ENCODE results near the gene ATP1A1. TPM values are rescaled to one million over a fixed set of nuclear protein-coding genes. Genes with fewer than 3 reads are reported as not detected.

ATP1A1 gene
- total RNA-seq, 1 experiment from 2014 or later, result 181 TPM

GRCh38 chr1:116356067-116356466, 17.0 kb upstream of the ATP1A1 start:
- POLR2A ChIA-PET (ENCODE audit: unreplicated experiment), result no interaction called here
- no TSS peak for BruUV-seq (replicated peaks)
- CTCF ChIA-PET, result no interaction called here
- intact Hi-C loops (cut with micrococcal nuclease), result no loop called here
- ATAC-seq, result no peak
- Histone ChIP-seq H3K4me2 (ENCODE audit: low read length) (peak overlapping the region; percentile 62; the same call in 1 of the 2 replicates), H3K9ac (ENCODE audit: low read length) (no peak overlapping the region), H3K79me2 (ENCODE audit: low read length) (no peaks in the 10 kb centered on the region), H3K36me3 (ENCODE audit: low read depth, low read length) (no peaks in the 10 kb centered on the region), H3K9me2 (replicated peaks; ENCODE audit: low read length) (no peaks in the 10 kb centered on the region), H3K27me3 (ENCODE audit: low read length) (no peaks in the 10 kb centered on the region), H3K9me3 (ENCODE audit: low read length) (no peaks in the 10 kb centered on the region), H4K20me1 (ENCODE audit: low read length) (no peaks in the 10 kb centered on the region), H3F3A (ENCODE audit: low read length, unreplicated experiment) (no peaks in the 10 kb centered on the region), H3K4me3 (ENCODE audit: low read length) (no peak overlapping the region), H2AFZ (ENCODE audit: low read length) (no peak overlapping the region), H3K27ac (ENCODE audit: low read length) (peak overlapping the region; percentile 61), H3K4me1 (ENCODE audit: insufficient read depth, low read length) (peaks cover 43% of the 10 kb centered on the region)
- no peak for DNase-seq
- TF ChIP-seq EZH2phosphoT487 (IDR thresholded peaks at IDR 0.05; ENCODE audit: borderline replicate concordance, low read length), result no peak
- TF ChIP-seq CTCF (conservative IDR thresholded peaks at IDR 0.05; ENCODE audit: low read depth, low read length), result no peak
- no peak for TF ChIP-seq EZH2 (IDR thresholded peaks at IDR 0.05; ENCODE audit: low read length, unreplicated experiment)

- Histone ChIP-seq H3F3A (ENCODE audit: low read length, unreplicated experiment) (no peaks in the 10 kb centered on the region), H3K4me1 (ENCODE audit: insufficient read depth, low read length) (peaks cover 43% of the 10 kb centered on the region), H3K9me3 (ENCODE audit: low read length) (no peaks in the 10 kb centered on the region), H3K4me2 (ENCODE audit: low read length) (peak overlapping the region; percentile 62), H3K4me3 (ENCODE audit: low read length) (0 out of 2 replicates have a peak overlapping the region, but pooled peaks have one; percentile 17), H3K27me3 (ENCODE audit: low read length) (no peaks in the 10 kb centered on the region), H3K9me2 (replicated peaks; ENCODE audit: low read length) (no peaks in the 10 kb centered on the region), H3K79me2 (ENCODE audit: low read length) (no peaks in the 10 kb centered on the region), H3K9ac (ENCODE audit: low read length) (peak overlapping the region; percentile 17; the same call in 1 of the 2 replicates), H2AFZ (ENCODE audit: low read length) (no peak overlapping the region; the same call in 1 of the 2 replicates), H3K27ac (ENCODE audit: low read length) (peak overlapping the region; percentile 61), H3K36me3 (ENCODE audit: low read depth, low read length) (no peaks in the 10 kb centered on the region), H4K20me1 (ENCODE audit: low read length) (no peaks in the 10 kb centered on the region)
- peak; percentile 61 for DNase-seq
- no peak for TF ChIP-seq EZH2 (IDR thresholded peaks at IDR 0.05; ENCODE audit: low read length, unreplicated experiment)
- TF ChIP-seq CTCF (conservative IDR thresholded peaks at IDR 0.05; ENCODE audit: low read depth, low read length), result no peak
- TF ChIP-seq EZH2phosphoT487 (IDR thresholded peaks at IDR 0.05; ENCODE audit: borderline replicate concordance, low read length), result no peak
- BruUV-seq (replicated peaks), result no TSS peak
- peak; percentile 54 for ATAC-seq
- POLR2A ChIA-PET (ENCODE audit: unreplicated experiment), result no interaction called here
- intact Hi-C loops (cut with micrococcal nuclease), result no loop called here
- CTCF ChIA-PET, result no interaction called here
Measured at GRCh38 chr1:116356673-116357072, 16.4 kb upstream of the ATP1A1 start.

- H3F3A ChIP-seq (ENCODE audit: low read length, unreplicated experiment), result no peaks in the 10 kb centered on the region
- BruUV-seq (replicated peaks), result no TSS peak
- no peak overlapping the region; the same call in none of the 2 replicates for H2AFZ ChIP-seq (ENCODE audit: low read length)
- ChIA-PET POLR2A (ENCODE audit: unreplicated experiment) (no interaction called here), CTCF (no interaction called here)
- DNase-seq (peak; percentile 20), ATAC-seq (peak; percentile 15; the same call in 1 of the 2 replicates)
- no peak overlapping the region for H3K4me3 ChIP-seq (ENCODE audit: low read length)
- no peaks in the 10 kb centered on the region for H3K9me2 ChIP-seq (replicated peaks; ENCODE audit: low read length)
- peak overlapping the region; percentile 17; the same call in 1 of the 2 replicates for H3K9ac ChIP-seq (ENCODE audit: low read length)
- peak overlapping the region; percentile 61 for H3K27ac ChIP-seq (ENCODE audit: low read length)
- no peaks in the 10 kb centered on the region for H3K36me3 ChIP-seq (ENCODE audit: low read depth, low read length)
- no peaks in the 10 kb centered on the region for H3K27me3 ChIP-seq (ENCODE audit: low read length)
- TF ChIP-seq EZH2phosphoT487 (IDR thresholded peaks at IDR 0.05; ENCODE audit: borderline replicate concordance, low read length) (no peak), CTCF (conservative IDR thresholded peaks at IDR 0.05; ENCODE audit: low read depth, low read length) (no peak), EZH2 (IDR thresholded peaks at IDR 0.05; ENCODE audit: low read length, unreplicated experiment) (no peak)
- peak overlapping the region; percentile 62 for H3K4me2 ChIP-seq (ENCODE audit: low read length)
- H3K4me1 ChIP-seq (ENCODE audit: insufficient read depth, low read length), result peaks cover 43% of the 10 kb centered on the region
- H3K79me2 ChIP-seq (ENCODE audit: low read length), result no peaks in the 10 kb centered on the region
- no peaks in the 10 kb centered on the region for H4K20me1 ChIP-seq (ENCODE audit: low read length)
- H3K9me3 ChIP-seq (ENCODE audit: low read length), result no peaks in the 10 kb centered on the region
- intact Hi-C loops (cut with micrococcal nuclease), result no loop called here
Measured at GRCh38 chr1:116357487-116357886, 15.6 kb upstream of the ATP1A1 start.

All from PC-3 (cell line).